Suprapubic skin (tissue), 4 donors: ENCODE measurements around the gene NDE1. TPM values are rescaled to one million over a fixed set of nuclear protein-coding genes. Genes with fewer than 3 reads are reported as not detected.

ENCODE experiments used
- DNase-seq, 2 donors: peaks; one replicate each; pipeline ENCODE4 v3.0.0-alpha.2; 2019; ENCODE audit warnings: low spot score in 2 of 2
- H3K27ac ChIP-seq: fragments of 200-600 bp; sonication (generic); one replicate; pipeline ENCODE4 v1.5.1; 2019
- H3K27me3 ChIP-seq: fragments of 200-600 bp; sonication (generic); one replicate; pipeline ENCODE4 v1.5.1; 2019
- H3K36me3 ChIP-seq: fragments of 200-600 bp; sonication (generic); one replicate; pipeline ENCODE4 v1.5.1; 2019
- H3K4me1 ChIP-seq: fragments of 200-600 bp; sonication (generic); one replicate; pipeline ENCODE4 v1.5.1; 2019
- H3K4me3 ChIP-seq: fragments of 200-600 bp; sonication (generic); one replicate; pipeline ENCODE4 v1.5.1; 2019; ENCODE audit warnings: mild to moderate bottlenecking
- H3K9me3 ChIP-seq: fragments of 200-600 bp; sonication (generic); one replicate; pipeline ENCODE4 v1.5.1; 2019
- EP300 ChIP-seq: sonication (generic); formaldehyde crosslinking; IDR thresholded peaks from one replicate; pipeline ENCODE4 v1.6.1; 2017; ENCODE audit warnings: antibody characterized with exemption
- POLR2A ChIP-seq, 2 donors: fragments of 450-650 bp; IDR thresholded peaks; one replicate each; pipeline ENCODE4 v1.6.1; 2017; ENCODE audit warnings: antibody characterized with exemption in 2 of 2, mild to moderate bottlenecking in 2 of 2, moderate library complexity in 2 of 2
- POLR2AphosphoS5 ChIP-seq, 3 donors: sonication (generic); formaldehyde crosslinking; IDR thresholded peaks; one replicate each; pipeline ENCODE4 v1.6.1; 2017; ENCODE audit warnings: antibody characterized with exemption in 3 of 3
- WGBS: methylation state at CpG from one replicate; pipeline ENCODE4 v1.1.5; 2018; 5-methylcytosine and 5-hydroxymethylcytosine counted together
- total RNA-seq, 4 donors: library from RNA; depleted of rRNA; stranded (reverse); fragments of >200 nt; gene quantifications; one replicate each; pipeline ENCODE4 v1.1.0, GENCODE V29; 2016
- TF ChIP-seq, protein P1 (sequence below), 2 donors: fragments of 200-600 bp in 1 of 2; fragments of 450-650 bp in 1 of 2; sonication (generic) in 1 of 2; IDR thresholded peaks; one replicate each; pipeline ENCODE4 v1.5.1; 2016 to 2019; ENCODE audit warnings: antibody characterized with exemption in 2 of 2, mild to moderate bottlenecking in 1 of 2, moderate library complexity in 1 of 2

NDE1 gene
- total RNA-seq, 4 donors from 2014 or later, result 85.2 to 145 (median 120) TPM

DNA sequence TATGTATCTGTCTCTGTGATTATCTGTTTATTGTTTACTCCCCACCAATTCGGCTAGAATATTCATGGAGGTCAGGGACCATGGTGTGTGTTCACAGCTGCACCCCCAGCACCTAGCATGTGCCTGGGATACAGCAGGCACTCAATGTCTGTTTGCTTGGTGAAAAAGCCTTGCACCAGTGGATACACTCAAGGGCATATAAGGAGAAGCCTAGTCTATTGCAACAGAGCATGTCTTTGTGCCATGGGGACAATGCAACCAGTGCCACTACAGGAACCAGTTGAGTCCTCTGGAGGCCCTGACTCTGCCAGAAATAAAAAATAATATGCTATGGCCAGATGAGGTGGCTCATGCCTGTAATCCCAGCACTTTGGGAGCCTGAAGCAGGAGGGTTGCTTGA is 93.6 kb downstream of the NDE1 start:
- H3K27ac ChIP-seq, result no peak overlapping the region
- peaks cover 19% of the 10 kb centered on the region for H3K36me3 ChIP-seq
- no peak for DNase-seq
- WGBS, result 88% methylated on average over 1 of the region's 1 CpG
- no peak overlapping the region for H3K4me3 ChIP-seq
- no peaks in the 10 kb centered on the region for H3K9me3 ChIP-seq
- H3K4me1 ChIP-seq, result no peaks in the 10 kb centered on the region
- TF ChIP-seq, protein P1, sequence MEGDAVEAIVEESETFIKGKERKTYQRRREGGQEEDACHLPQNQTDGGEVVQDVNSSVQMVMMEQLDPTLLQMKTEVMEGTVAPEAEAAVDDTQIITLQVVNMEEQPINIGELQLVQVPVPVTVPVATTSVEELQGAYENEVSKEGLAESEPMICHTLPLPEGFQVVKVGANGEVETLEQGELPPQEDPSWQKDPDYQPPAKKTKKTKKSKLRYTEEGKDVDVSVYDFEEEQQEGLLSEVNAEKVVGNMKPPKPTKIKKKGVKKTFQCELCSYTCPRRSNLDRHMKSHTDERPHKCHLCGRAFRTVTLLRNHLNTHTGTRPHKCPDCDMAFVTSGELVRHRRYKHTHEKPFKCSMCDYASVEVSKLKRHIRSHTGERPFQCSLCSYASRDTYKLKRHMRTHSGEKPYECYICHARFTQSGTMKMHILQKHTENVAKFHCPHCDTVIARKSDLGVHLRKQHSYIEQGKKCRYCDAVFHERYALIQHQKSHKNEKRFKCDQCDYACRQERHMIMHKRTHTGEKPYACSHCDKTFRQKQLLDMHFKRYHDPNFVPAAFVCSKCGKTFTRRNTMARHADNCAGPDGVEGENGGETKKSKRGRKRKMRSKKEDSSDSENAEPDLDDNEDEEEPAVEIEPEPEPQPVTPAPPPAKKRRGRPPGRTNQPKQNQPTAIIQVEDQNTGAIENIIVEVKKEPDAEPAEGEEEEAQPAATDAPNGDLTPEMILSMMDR (IDR thresholded peaks at IDR 0.05), result no peak
- TF ChIP-seq POLR2A (IDR thresholded peaks at IDR 0.05), result no peak
- TF ChIP-seq POLR2AphosphoS5 (IDR thresholded peaks at IDR 0.05), result no peak
- no peak for TF ChIP-seq EP300
- H3K27me3 ChIP-seq, result no peaks in the 10 kb centered on the region

DNA sequence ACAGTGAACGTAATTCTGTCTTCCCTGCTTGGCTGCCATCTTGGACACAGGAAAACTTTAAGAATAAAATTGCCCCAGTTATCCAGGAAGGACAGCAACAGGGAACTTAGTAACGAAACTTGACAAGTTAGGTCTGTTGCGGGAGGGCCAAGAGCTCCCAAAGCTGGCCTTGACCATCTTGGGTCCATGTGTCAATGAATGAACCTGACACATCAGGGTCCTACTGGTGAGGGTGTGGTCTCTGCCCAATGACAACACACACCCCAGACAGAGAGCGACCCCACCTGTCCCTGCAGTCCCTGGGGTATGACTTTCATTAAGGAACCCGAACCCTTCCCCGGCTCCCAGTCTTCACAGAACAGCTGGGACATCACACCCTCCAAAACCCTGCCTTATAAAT is 96.3 kb downstream of the NDE1 start:
- H3K4me1 ChIP-seq, result no peaks in the 10 kb centered on the region
- H3K4me3 ChIP-seq, result no peak overlapping the region
- no peaks in the 10 kb centered on the region for H3K27me3 ChIP-seq
- peaks cover 12% of the 10 kb centered on the region for H3K36me3 ChIP-seq
- 96% methylated on average over 6 of the region's 6 CpGs for WGBS
- no peak overlapping the region for H3K27ac ChIP-seq
- DNase-seq, result no peak
- TF ChIP-seq POLR2A (IDR thresholded peaks at IDR 0.05), result no peak
- no peak for TF ChIP-seq POLR2AphosphoS5 (IDR thresholded peaks at IDR 0.05)
- TF ChIP-seq, protein P1 (IDR thresholded peaks at IDR 0.05), result no peak
- TF ChIP-seq EP300, result no peak
- no peaks in the 10 kb centered on the region for H3K9me3 ChIP-seq

DNA sequence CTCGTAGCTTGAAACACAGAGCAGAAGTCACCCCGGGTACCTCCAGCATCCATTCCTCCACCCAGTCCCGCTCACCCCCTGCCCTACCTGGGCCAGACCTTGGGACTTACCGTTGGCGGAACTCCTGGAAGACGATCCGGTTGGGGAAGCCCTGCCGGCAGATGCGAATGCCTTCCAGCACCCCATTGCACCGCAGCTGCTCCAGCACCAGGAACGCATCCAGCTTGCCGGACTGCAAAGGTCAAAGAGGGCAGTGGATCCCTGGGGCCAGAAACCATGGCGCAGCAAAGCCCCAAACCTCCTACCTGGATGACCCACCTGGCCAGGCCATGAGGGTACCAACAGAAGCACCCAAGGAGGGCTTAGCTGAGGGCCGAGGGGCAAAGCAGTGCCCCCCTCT is 97.9 kb downstream of the NDE1 start:
- Histone ChIP-seq H3K4me1 (no peaks in the 10 kb centered on the region), H3K27me3 (no peaks in the 10 kb centered on the region), H3K27ac (no peak overlapping the region), H3K9me3 (no peaks in the 10 kb centered on the region), H3K4me3 (no peak overlapping the region), H3K36me3 (peaks cover 12% of the 10 kb centered on the region)
- no peak for DNase-seq
- 80% methylated on average over 5 of the region's 14 CpGs for WGBS
- TF ChIP-seq POLR2AphosphoS5 (IDR thresholded peaks at IDR 0.05), result no peak
- TF ChIP-seq POLR2A (IDR thresholded peaks at IDR 0.05), result no peak
- TF ChIP-seq, protein P1 (IDR thresholded peaks at IDR 0.05), result no peak
- no peak for TF ChIP-seq EP300

DNA sequence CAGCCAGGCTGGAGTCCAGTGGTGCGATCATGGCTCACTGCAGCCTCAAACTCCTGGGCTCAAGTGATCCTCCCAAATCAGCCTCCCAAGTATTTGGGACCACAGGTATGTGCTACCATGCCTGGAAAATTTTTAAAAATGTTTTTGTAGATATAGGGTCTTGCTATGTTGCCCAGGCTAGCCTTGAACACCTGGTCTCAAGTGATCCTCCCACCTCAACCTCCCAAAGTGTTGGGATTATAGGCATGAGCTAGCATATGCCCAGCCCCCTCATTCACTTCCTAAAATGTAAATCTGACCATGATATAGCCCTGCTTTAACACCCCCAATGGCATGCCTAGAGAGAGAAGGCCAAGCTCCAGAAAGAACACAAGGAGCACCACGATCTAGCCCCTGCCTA is 98.6 kb downstream of the NDE1 start:
- no peaks in the 10 kb centered on the region for H3K9me3 ChIP-seq
- TF ChIP-seq EP300 (no peak), POLR2AphosphoS5 (IDR thresholded peaks at IDR 0.05) (no peak), POLR2A (IDR thresholded peaks at IDR 0.05) (no peak)
- TF ChIP-seq, protein P1 (IDR thresholded peaks at IDR 0.05), result no peak
- 97% methylated on average over 2 of the region's 2 CpGs for WGBS
- no peak overlapping the region for H3K4me3 ChIP-seq
- no peak for DNase-seq
- H3K4me1 ChIP-seq, result no peaks in the 10 kb centered on the region
- H3K27me3 ChIP-seq, result no peaks in the 10 kb centered on the region
- no peak overlapping the region for H3K27ac ChIP-seq
- H3K36me3 ChIP-seq, result peaks cover 9% of the 10 kb centered on the region

DNA sequence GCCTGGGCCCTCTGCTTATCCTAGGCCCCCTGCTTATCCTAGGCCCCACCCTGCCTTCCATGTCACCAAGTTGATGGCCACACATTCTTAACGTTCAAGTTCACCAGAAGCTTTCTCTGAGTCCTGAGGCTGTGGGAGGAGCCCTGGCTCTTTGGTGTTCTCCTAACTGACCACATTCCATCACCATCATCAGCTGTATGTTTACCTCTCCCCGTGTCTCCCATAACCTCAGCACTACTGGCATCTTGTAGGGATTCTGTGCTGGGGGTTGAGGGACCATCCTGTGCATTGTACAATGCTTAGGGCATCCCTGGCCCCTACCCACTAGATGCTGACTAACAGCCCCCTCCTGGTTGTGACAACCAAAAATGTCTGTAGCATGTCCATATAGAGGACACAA is 99.3 kb downstream of the NDE1 start:
- Histone ChIP-seq H3K4me1 (no peaks in the 10 kb centered on the region), H3K27ac (no peak overlapping the region), H3K27me3 (no peaks in the 10 kb centered on the region), H3K36me3 (peaks cover 9% of the 10 kb centered on the region), H3K9me3 (no peaks in the 10 kb centered on the region), H3K4me3 (no peak overlapping the region)
- no peak for DNase-seq
- 68% methylated on average over 2 of the region's 2 CpGs for WGBS
- TF ChIP-seq POLR2A (IDR thresholded peaks at IDR 0.05) (no peak), EP300 (no peak), POLR2AphosphoS5 (IDR thresholded peaks at IDR 0.05) (no peak)
- TF ChIP-seq, protein P1 (IDR thresholded peaks at IDR 0.05), result no peak
